Lung (tissue), 12 donors: Measurements from ENCODE around the gene CASZ1. TPM values are rescaled to one million over a fixed set of nuclear protein-coding genes. Genes with fewer than 3 reads are reported as not detected.
A peak's percentile ranks its signal among the peaks of the same experiment; 100 is the strongest.

Experiments
- ATAC-seq: fragments of 200-7000 bp; cut with Tn5 transposase; one replicate; pipeline ENCODE4 v1.9.1; 2020; ENCODE audit warnings: moderate number of reproducible peaks; ENCODE audit not compliant: insufficient read depth, low FRiP score
- DNase-seq, 3 donors: peaks; one replicate each; pipeline ENCODE4 v3.0.0-alpha.2; 2013 to 2017
- H3K27ac ChIP-seq, 2 donors: one replicate each; pipeline ENCODE4 v1.5.1; 2013; ENCODE audit warnings: mild to moderate bottlenecking in 2 of 2, moderate library complexity in 2 of 2, control low read depth in 1 of 2, inconsistent platforms in 1 of 2, low read depth in 1 of 2, low read length in 1 of 2
- H3K27me3 ChIP-seq, 3 donors: one replicate each; pipeline ENCODE4 v1.5.1; 2013; ENCODE audit warnings: low read length in 2 of 3; ENCODE audit not compliant: control insufficient read depth in 3 of 3, insufficient read depth in 3 of 3
- H3K36me3 ChIP-seq, 4 donors: one replicate each; pipeline ENCODE4 v1.5.1; 2013; ENCODE audit warnings: low read length in 4 of 4, mild to moderate bottlenecking in 1 of 4, moderate library complexity in 1 of 4; ENCODE audit not compliant: control insufficient read depth in 4 of 4, insufficient read depth in 4 of 4
- H3K4me1 ChIP-seq, 5 donors: one replicate each; pipeline ENCODE4 v1.5.1; 2013; ENCODE audit warnings: low read length in 5 of 5, mild to moderate bottlenecking in 2 of 5, moderate library complexity in 1 of 5; ENCODE audit not compliant: control insufficient read depth in 5 of 5, insufficient read depth in 5 of 5
- H3K4me3 ChIP-seq: one replicate; pipeline ENCODE4 v1.5.1; 2013; ENCODE audit warnings: mild to moderate bottlenecking, control low read depth, moderate library complexity
- H3K9ac ChIP-seq, 2 donors: one replicate each; pipeline ENCODE4 v1.5.1; 2013; ENCODE audit warnings: low read length in 2 of 2, control low read depth in 1 of 2; ENCODE audit not compliant: insufficient read depth in 1 of 2
- H3K9me3 ChIP-seq, 4 donors: one replicate each; pipeline ENCODE4 v1.5.1; 2013; ENCODE audit warnings: low read length in 3 of 4, mild to moderate bottlenecking in 1 of 4, moderate library complexity in 1 of 4; ENCODE audit not compliant: control insufficient read depth in 4 of 4, insufficient read depth in 3 of 4
- WGBS, 2 donors: extraction: QIAGEN DNeasy Blood & Tissue Kit; methylation state at CpG; one replicate each; pipeline ENCODE4 v1.1.7; 2013; 5-methylcytosine and 5-hydroxymethylcytosine counted together
- polyA plus RNA-seq, 2 donors: library from polyadenylated mRNA; stranded (reverse); fragments of 200-250 nt; gene quantifications; one replicate each; pipeline ENCODE4 v1.2.1, GENCODE V29; 2013
- total RNA-seq, 2 donors: library from RNA; depleted of rRNA in 1 of 2; stranded (reverse); fragments of >200 nt in 1 of 2; gene quantifications; one replicate each; pipeline ENCODE4 v1.2.1, GENCODE V29; 2014 to 2021
- TF ChIP-seq, protein P1 (sequence below): IDR thresholded peaks from 2 replicates; pipeline ENCODE4 v1.5.1; 2012; ENCODE audit warnings: mild to moderate bottlenecking; ENCODE audit errors: control extremely low read depth, extremely low read depth
- donor health status: control.
- donor health status: control.
- donor health status: Bipolar disorder and iron deficiency.
- donor health status: healthy.
- donor health status: DM: yes; HTN: yes; CAD: no.

CASZ1 gene
- total and polyA plus RNA-seq, 4 donors, result 10.3 to 69.9 (median 40.5) TPM

DNA sequence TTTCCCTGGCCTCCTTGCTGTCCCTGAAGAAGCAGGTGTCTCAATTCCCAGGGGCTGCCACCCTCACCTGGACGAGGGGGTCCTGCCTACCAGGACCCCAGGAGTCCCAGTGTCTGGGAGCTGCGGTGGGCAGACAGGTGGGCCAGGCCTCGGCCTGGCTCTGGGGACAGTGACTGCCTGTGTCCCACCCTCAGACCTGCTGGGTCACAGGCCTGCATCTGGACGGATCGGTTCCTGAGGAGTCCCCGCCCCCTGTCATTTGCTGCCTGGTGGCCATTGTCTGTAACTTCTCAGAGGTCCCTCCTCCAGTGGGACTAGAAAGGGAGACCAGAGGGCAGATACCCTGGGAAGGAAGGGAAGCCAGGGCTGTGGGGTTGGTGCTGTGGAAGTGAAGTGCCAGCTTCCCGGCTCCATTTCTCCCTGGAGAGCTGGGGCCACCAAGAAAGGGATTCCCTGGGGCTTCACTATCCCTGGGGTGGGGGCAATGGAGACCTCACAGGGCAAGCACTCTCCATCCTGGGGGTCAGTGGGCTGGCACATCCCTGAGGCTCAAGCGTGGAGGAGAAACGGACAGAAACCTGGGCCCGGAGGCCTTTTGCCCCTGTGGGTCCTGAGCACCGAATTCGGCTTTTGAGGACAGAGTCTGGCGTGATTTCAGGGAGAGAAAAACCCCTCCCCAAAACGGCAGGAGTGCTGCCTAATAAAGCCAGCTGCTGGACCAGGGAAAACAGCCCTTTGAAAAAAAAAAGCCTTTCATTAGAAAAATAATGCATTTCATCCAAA lies 164.4 kb downstream of the CASZ1 start:
- no peak for ATAC-seq
- peak; percentile 72 to 88 (median 86) for DNase-seq
- Histone ChIP-seq H3K4me3 (no peak overlapping the region), H3K36me3 (peaks cover 0 to 17% (median 8%) of the 10 kb centered on the region in 4 donors), H3K27me3 (no peaks in the 10 kb centered on the region), H3K27ac (no peak overlapping the region), H3K9ac (no peak overlapping the region), H3K9me3 (no peaks in the 10 kb centered on the region), H3K4me1 (peaks cover 0 to 59% (median 10%) of the 10 kb centered on the region in 5 donors)
- TF ChIP-seq, protein P1, sequence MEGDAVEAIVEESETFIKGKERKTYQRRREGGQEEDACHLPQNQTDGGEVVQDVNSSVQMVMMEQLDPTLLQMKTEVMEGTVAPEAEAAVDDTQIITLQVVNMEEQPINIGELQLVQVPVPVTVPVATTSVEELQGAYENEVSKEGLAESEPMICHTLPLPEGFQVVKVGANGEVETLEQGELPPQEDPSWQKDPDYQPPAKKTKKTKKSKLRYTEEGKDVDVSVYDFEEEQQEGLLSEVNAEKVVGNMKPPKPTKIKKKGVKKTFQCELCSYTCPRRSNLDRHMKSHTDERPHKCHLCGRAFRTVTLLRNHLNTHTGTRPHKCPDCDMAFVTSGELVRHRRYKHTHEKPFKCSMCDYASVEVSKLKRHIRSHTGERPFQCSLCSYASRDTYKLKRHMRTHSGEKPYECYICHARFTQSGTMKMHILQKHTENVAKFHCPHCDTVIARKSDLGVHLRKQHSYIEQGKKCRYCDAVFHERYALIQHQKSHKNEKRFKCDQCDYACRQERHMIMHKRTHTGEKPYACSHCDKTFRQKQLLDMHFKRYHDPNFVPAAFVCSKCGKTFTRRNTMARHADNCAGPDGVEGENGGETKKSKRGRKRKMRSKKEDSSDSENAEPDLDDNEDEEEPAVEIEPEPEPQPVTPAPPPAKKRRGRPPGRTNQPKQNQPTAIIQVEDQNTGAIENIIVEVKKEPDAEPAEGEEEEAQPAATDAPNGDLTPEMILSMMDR, result no peak
- 78 to 89% methylated on average over 14 of the region's 14 CpGs for WGBS, 2 donors

GRCh38 chr1:10631121-10631810 lies 165.2 kb downstream of the CASZ1 start:
- TF ChIP-seq, protein P1, result no peak
- Histone ChIP-seq H3K9ac (no peak overlapping the region), H3K27ac (no peak overlapping the region), H3K27me3 (no peaks in the 10 kb centered on the region), H3K9me3 (no peaks in the 10 kb centered on the region), H3K36me3 (peaks cover 0 to 16% (median 8%) of the 10 kb centered on the region in 4 donors), H3K4me1 (peaks cover 0 to 58% (median 10%) of the 10 kb centered on the region in 5 donors), H3K4me3 (no peak overlapping the region)
- DNase-seq (peak in 1 of 3 donors; percentile 11), ATAC-seq (no peak)
- 92% methylated on average over 20 of the region's 20 CpGs for WGBS, 2 donors

GRCh38 chr1:10630661-10631120 lies 165.8 kb downstream of the CASZ1 start:
- Histone ChIP-seq H3K36me3 (peaks cover 0 to 16% (median 8%) of the 10 kb centered on the region in 4 donors), H3K9ac (no peak overlapping the region), H3K27ac (no peak overlapping the region), H3K4me1 (peaks cover 0 to 52% (median 10%) of the 10 kb centered on the region in 5 donors), H3K9me3 (no peaks in the 10 kb centered on the region), H3K4me3 (no peak overlapping the region), H3K27me3 (no peaks in the 10 kb centered on the region)
- TF ChIP-seq, protein P1, result no peak
- 80 to 82% methylated on average over 13 of the region's 13 CpGs for whole genome bisulfite sequencing, 2 donors
- no peak for ATAC-seq
- peak in 1 of 3 donors; percentile 3 for DNase-seq
